Measurements from ENCODE around the gene ZNF691.
"Not testable (repeated sequence)": the region's sequence is repeated elsewhere in the genome, so short reads cannot be mapped to it uniquely, and the experiment has no call there.

ZNF691 gene

GRCh38 chr1:42861014-42861399 lies 14.6 kb downstream of the ZNF691 start:
- FAIRE-seq: no peak

- no peak for FAIRE-seq
Observed at GRCh38 chr1:42866549-42866948, 20.1 kb downstream of the ZNF691 start.

- FAIRE-seq: not testable (repeated sequence)
Observed at GRCh38 chr1:42868466-42868865, 22.1 kb downstream of the ZNF691 start.

- not testable (repeated sequence) for FAIRE-seq
Observed at GRCh38 chr1:42869254-42869653, 22.8 kb downstream of the ZNF691 start.

- FAIRE-seq: not testable (repeated sequence)
Observed at GRCh38 chr1:42869751-42870150, 23.3 kb downstream of the ZNF691 start.

- FAIRE-seq: not testable (repeated sequence)
Observed at GRCh38 chr1:42873108-42873507, 26.7 kb downstream of the ZNF691 start.

- no peak for FAIRE-seq
Observed at GRCh38 chr1:42873670-42874069, 27.3 kb downstream of the ZNF691 start.

- FAIRE-seq: no peak
Observed at GRCh38 chr1:42876009-42876408, 29.6 kb downstream of the ZNF691 start.

GRCh38 chr1:42877380-42877779 lies 31.0 kb downstream of the ZNF691 start:
- FAIRE-seq: no peak

- no peak for FAIRE-seq
Observed at GRCh38 chr1:42880384-42880783, 34.0 kb downstream of the ZNF691 start.

GRCh38 chr1:42886046-42886739 lies 39.8 kb downstream of the ZNF691 start:
- no peak for FAIRE-seq

GRCh38 chr1:42886800-42887199 lies 40.4 kb downstream of the ZNF691 start:
- no peak for FAIRE-seq

GRCh38 chr1:42887366-42887765 lies 41.0 kb downstream of the ZNF691 start:
- no peak for FAIRE-seq

GRCh38 chr1:42888013-42888633 lies 41.7 kb downstream of the ZNF691 start:
- no peak for FAIRE-seq

GRCh38 chr1:42889264-42889663 lies 42.9 kb downstream of the ZNF691 start:
- no peak for FAIRE-seq

- no peak for FAIRE-seq
Observed at GRCh38 chr1:42891465-42892138, 45.2 kb downstream of the ZNF691 start.

- FAIRE-seq: not testable (repeated sequence)
Observed at GRCh38 chr1:42899960-42900359, 53.5 kb downstream of the ZNF691 start.

All from G401.6 (cell line).